ENCODE measurements around the gene ESYT2.

DNA sequence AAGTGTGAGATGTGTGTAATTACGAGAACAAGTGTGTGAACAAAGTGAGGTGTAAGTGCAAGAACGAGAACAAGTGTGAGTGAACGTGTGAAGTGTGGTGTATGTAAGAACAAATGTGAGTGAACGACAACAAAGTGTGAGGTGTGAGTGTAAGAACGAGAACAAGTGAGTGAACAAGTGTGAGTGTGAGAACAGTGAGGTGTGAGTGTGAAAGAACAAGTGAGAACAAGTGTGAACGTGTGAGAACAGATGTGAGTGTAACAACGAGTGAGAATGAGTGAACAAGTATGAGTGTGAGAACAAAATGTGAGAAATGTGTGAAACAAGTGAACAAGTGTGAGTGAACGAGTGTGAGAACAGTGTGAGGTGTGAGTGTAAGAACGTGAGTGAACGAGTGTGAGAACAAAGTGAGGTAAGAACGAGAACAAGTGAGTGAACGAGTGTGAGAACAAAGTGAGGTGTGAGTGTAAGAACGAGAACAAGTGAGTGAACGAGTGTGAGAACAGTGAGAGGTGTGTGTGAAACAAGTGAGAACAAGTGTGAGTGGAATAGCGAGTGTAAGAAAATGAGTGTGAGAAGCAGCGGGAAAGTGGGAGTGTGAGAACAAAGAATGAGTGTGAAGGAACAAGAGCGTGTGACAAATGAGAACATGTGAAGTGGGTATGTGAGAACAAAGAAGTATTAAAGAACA is 47.2 kb downstream of the ESYT2 start:
- TF ChIP-seq, protein P1, sequence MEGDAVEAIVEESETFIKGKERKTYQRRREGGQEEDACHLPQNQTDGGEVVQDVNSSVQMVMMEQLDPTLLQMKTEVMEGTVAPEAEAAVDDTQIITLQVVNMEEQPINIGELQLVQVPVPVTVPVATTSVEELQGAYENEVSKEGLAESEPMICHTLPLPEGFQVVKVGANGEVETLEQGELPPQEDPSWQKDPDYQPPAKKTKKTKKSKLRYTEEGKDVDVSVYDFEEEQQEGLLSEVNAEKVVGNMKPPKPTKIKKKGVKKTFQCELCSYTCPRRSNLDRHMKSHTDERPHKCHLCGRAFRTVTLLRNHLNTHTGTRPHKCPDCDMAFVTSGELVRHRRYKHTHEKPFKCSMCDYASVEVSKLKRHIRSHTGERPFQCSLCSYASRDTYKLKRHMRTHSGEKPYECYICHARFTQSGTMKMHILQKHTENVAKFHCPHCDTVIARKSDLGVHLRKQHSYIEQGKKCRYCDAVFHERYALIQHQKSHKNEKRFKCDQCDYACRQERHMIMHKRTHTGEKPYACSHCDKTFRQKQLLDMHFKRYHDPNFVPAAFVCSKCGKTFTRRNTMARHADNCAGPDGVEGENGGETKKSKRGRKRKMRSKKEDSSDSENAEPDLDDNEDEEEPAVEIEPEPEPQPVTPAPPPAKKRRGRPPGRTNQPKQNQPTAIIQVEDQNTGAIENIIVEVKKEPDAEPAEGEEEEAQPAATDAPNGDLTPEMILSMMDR (optimal IDR thresholded peaks at IDR 0.05 in 1 of 3, IDR thresholded peaks at IDR 0.05 in 1 of 3, conservative IDR thresholded peaks at IDR 0.05 in 1 of 3; ENCODE audit: extremely low read depth in 1 of 3, insufficient read depth in 2 of 3, low read length in 3 of 3) = no peak
- no peak for TF ChIP-seq EZH2 (IDR thresholded peaks at IDR 0.05; ENCODE audit: low read length)
